GM06990 (cell line): ENCODE measurements around the gene MFSD2B.

ENCODE experiments used
- DNase-seq: peaks from one replicate; pipeline ENCODE4 v3.0.0-alpha.2; 2011; ENCODE audit not compliant: insufficient read length; ENCODE audit errors: extremely low read depth
- H3K27me3 ChIP-seq: replicated peaks from 2 replicates; pipeline ENCODE4 v1.6.0; 2011; ENCODE audit warnings: low read length; ENCODE audit not compliant: control insufficient read depth, insufficient read depth
- H3K36me3 ChIP-seq: 2 replicates; pipeline ENCODE4 v1.5.1; 2011; ENCODE audit warnings: low read length; ENCODE audit not compliant: control insufficient read depth, insufficient read depth
- H3K4me3 ChIP-seq: replicated peaks from 2 replicates; pipeline ENCODE4 v1.5.1; 2011; ENCODE audit warnings: low read depth, mild to moderate bottlenecking, control low read depth, low read length
- TF ChIP-seq, protein P1 (sequence below): IDR thresholded peaks from 2 replicates; pipeline ENCODE4 v1.5.1; 2011; ENCODE audit warnings: low read length, control low read depth, mild to moderate bottlenecking, inconsistent platforms; ENCODE audit not compliant: insufficient read depth, poor library complexity, severe bottlenecking

MFSD2B gene

GRCh38 chr2:23993736-23994269 is 16.1 kb upstream of the MFSD2B start:
- Histone ChIP-seq H3K4me3 (no peak overlapping the region), H3K27me3 (no peaks in the 10 kb centered on the region), H3K36me3 (no peaks in the 10 kb centered on the region; the same call in 1 of the 2 replicates)
- no peak for DNase-seq
- TF ChIP-seq, protein P1, sequence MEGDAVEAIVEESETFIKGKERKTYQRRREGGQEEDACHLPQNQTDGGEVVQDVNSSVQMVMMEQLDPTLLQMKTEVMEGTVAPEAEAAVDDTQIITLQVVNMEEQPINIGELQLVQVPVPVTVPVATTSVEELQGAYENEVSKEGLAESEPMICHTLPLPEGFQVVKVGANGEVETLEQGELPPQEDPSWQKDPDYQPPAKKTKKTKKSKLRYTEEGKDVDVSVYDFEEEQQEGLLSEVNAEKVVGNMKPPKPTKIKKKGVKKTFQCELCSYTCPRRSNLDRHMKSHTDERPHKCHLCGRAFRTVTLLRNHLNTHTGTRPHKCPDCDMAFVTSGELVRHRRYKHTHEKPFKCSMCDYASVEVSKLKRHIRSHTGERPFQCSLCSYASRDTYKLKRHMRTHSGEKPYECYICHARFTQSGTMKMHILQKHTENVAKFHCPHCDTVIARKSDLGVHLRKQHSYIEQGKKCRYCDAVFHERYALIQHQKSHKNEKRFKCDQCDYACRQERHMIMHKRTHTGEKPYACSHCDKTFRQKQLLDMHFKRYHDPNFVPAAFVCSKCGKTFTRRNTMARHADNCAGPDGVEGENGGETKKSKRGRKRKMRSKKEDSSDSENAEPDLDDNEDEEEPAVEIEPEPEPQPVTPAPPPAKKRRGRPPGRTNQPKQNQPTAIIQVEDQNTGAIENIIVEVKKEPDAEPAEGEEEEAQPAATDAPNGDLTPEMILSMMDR: no peak

GRCh38 chr2:23994567-23994966 is 15.3 kb upstream of the MFSD2B start:
- Histone ChIP-seq H3K4me3 (no peak overlapping the region), H3K36me3 (no peaks in the 10 kb centered on the region; the same call in 1 of the 2 replicates), H3K27me3 (no peaks in the 10 kb centered on the region)
- TF ChIP-seq, protein P1: no peak
- DNase-seq: no peak

DNA sequence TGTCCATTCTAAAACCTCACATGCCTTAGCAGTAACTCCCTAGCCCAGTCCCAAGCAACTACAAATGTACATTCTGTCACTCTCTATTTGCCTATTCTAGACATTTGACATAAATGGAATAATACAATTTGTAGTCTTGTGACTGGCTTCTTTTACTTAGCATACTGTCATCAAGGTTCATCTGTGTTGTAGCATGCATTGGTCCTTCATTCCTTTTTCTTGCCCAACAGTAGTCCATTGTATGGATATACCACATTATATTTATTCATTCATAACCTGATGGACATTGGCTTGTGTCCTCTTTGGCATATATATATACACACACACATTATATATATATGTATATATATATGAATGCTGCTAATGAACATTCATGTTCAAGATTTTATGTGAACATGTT is 2.2 kb upstream of the MFSD2B start:
- Histone ChIP-seq H3K27me3 (no peaks in the 10 kb centered on the region; the same call in 1 of the 2 replicates), H3K36me3 (no peaks in the 10 kb centered on the region), H3K4me3 (no peak overlapping the region)
- TF ChIP-seq, protein P1: no peak
- DNase-seq: no peak

DNA sequence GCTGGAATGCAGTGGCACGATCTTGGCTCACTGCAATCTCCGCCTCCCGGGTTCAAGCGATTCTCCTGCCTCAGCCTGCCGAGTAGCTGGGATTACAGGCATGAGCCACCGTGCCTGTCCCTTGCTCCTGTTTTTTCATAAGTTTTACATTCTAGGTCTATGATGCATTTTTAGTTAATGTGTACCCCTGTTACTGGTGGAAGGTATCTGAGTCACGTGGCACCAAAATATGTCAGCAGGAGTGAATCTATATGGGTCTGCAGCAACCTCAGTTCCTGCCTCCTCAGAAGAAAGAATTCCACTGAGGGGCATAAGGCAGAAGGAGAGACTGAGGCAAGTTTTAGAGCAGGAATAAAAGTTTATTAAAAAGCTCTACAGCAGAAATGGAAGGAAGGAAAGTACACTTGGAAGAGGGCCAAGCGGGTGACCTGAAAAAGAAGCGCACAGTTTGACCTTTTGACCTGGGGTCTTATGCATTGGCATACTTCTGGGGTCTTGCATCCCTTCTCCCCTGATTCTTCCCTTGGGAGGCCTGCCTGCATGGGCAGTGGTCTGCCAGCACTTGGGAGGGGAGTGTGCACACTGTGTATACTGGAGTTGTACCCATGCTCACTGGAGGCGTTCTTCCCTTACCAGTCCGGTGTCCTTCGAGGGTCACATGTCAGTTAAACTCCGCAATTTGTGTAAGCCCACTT is 1.1 kb upstream of the MFSD2B start:
- H3K4me3 ChIP-seq: no peak overlapping the region
- no peaks in the 10 kb centered on the region for H3K36me3 ChIP-seq
- DNase-seq: no peak
- TF ChIP-seq, protein P1: no peak
- no peaks in the 10 kb centered on the region; the same call in 1 of the 2 replicates for H3K27me3 ChIP-seq

- TF ChIP-seq, protein P1: no peak
- no peaks in the 10 kb centered on the region; the same call in 1 of the 2 replicates for H3K27me3 ChIP-seq
Observed at GRCh38 chr2:24009367-24009679, 562 bp upstream of the MFSD2B start.

More at GRCh38 chr2:24009367-24009679, 562 bp upstream of the MFSD2B start:
- no peak for DNase-seq
- Histone ChIP-seq H3K36me3 (no peaks in the 10 kb centered on the region), H3K4me3 (no peak overlapping the region)
